ENCODE measurements around the gene GPS1.

GRCh38 chr17:82016061-82016874, 35.4 kb upstream of the GPS1 start:
- TF ChIP-seq CTCF (IDR thresholded peaks at IDR 0.05; ENCODE audit: low read depth, low read length, missing input control) (no peak), REST (IDR thresholded peaks at IDR 0.05) (no peak), SP1 (IDR thresholded peaks at IDR 0.05) (no peak), YY1 (IDR thresholded peaks at IDR 0.05) (no peak), NR2F2 (IDR thresholded peaks at IDR 0.05) (no peak)

Measured in liver (tissue), 3 donors.